ENCODE measurements around the gene NINJ1.

Gene NINJ1

GRCh38 chr9:93086447-93087224, 47.4 kb downstream of the NINJ1 start:
- DNase-seq: no peak

- no peak for DNase-seq
Measured at GRCh38 chr9:93085676-93086075, 48.4 kb downstream of the NINJ1 start.

GRCh38 chr9:93084471-93084881, 49.6 kb downstream of the NINJ1 start:
- no peak for DNase-seq

GRCh38 chr9:93083592-93084470, 50.2 kb downstream of the NINJ1 start:
- DNase-seq: peak; percentile 57

- no peak for DNase-seq
Measured at GRCh38 chr9:93082841-93083411, 51.1 kb downstream of the NINJ1 start.

GRCh38 chr9:93081931-93082330, 52.1 kb downstream of the NINJ1 start:
- peak; percentile 3 for DNase-seq

- DNase-seq: no peak
Measured at GRCh38 chr9:93081081-93081529, 52.9 kb downstream of the NINJ1 start.

- DNase-seq: no peak
Measured at GRCh38 chr9:93080406-93080805, 53.6 kb downstream of the NINJ1 start.

- DNase-seq: no peak
Measured at GRCh38 chr9:93079371-93079770, 54.7 kb downstream of the NINJ1 start.

GRCh38 chr9:93077811-93078210, 56.2 kb downstream of the NINJ1 start:
- no peak for DNase-seq

GRCh38 chr9:93077367-93077766, 56.7 kb downstream of the NINJ1 start:
- DNase-seq: no peak

GRCh38 chr9:93076792-93077128, 57.3 kb downstream of the NINJ1 start:
- DNase-seq: no peak

GRCh38 chr9:93076101-93076791, 57.8 kb downstream of the NINJ1 start:
- DNase-seq: no peak

GRCh38 chr9:93072383-93072795, 61.7 kb downstream of the NINJ1 start:
- DNase-seq: no peak

Data from stimulated activated CD4-positive, alpha-beta T cell treated with anti-CD3 and anti-CD28 coated beads, Interleukin-4, amount 100 ng/mL, for 24 hours (primary cell).